ENCODE results near the gene ATL2.

Gene ATL2

DNA sequence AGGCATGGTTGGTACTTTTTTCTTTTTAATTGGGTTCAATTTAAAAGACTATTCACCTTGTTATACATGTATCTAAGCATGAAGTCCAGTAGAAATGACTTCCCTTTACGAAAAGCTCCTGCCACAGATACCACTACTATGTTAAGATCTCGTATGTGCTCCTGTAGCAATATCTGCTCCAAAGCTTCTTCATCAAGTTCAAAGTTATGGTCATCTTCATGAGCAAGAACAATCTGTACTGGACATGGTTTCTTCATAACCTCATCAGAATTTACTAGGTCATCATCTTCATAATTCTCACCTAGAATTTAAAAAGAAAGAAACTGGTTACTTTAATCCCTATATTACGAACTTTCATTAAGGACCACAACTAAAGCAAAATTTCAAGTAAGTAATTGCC is 33.9 kb downstream of the ATL2 start:
- Histone ChIP-seq H3K9ac (ENCODE audit: low read depth, low read length, poor library complexity, severe bottlenecking) (no peak overlapping the region), H3K79me2 (ENCODE audit: insufficient read depth, low read length) (peaks cover 77% of the 10 kb centered on the region), H3K4me3 (ENCODE audit: low read length, poor library complexity, severe bottlenecking) (no peak overlapping the region), H2AFZ (ENCODE audit: low read length) (no peak overlapping the region), H3K36me3 (ENCODE audit: insufficient read depth, low read length) (peaks cover 69% of the 10 kb centered on the region), H3K9me2 (replicated peaks; ENCODE audit: low read depth, low read length) (no peaks in the 10 kb centered on the region), H3K9me3 (ENCODE audit: insufficient read depth, low read depth, low read length) (peaks cover 5% of the 10 kb centered on the region; the same call in 1 of the 2 replicates), H4K20me1 (ENCODE audit: insufficient read depth, low read length, poor library complexity, severe bottlenecking) (peaks cover 38% of the 10 kb centered on the region), H3K4me2 (ENCODE audit: low read depth, low read length, poor library complexity, severe bottlenecking) (no peak overlapping the region), H3K4me1 (ENCODE audit: insufficient read depth, low read length, poor library complexity, severe bottlenecking) (peaks cover 7% of the 10 kb centered on the region), H3K27me3 (ENCODE audit: insufficient read depth, low read length, poor library complexity, severe bottlenecking) (no peaks in the 10 kb centered on the region), H3F3A (ENCODE audit: low read depth) (no peaks in the 10 kb centered on the region)
- TF ChIP-seq, protein P1, sequence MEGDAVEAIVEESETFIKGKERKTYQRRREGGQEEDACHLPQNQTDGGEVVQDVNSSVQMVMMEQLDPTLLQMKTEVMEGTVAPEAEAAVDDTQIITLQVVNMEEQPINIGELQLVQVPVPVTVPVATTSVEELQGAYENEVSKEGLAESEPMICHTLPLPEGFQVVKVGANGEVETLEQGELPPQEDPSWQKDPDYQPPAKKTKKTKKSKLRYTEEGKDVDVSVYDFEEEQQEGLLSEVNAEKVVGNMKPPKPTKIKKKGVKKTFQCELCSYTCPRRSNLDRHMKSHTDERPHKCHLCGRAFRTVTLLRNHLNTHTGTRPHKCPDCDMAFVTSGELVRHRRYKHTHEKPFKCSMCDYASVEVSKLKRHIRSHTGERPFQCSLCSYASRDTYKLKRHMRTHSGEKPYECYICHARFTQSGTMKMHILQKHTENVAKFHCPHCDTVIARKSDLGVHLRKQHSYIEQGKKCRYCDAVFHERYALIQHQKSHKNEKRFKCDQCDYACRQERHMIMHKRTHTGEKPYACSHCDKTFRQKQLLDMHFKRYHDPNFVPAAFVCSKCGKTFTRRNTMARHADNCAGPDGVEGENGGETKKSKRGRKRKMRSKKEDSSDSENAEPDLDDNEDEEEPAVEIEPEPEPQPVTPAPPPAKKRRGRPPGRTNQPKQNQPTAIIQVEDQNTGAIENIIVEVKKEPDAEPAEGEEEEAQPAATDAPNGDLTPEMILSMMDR (conservative IDR thresholded peaks at IDR 0.05; ENCODE audit: low read length): no peak
- TF ChIP-seq EZH2phosphoT487 (IDR thresholded peaks at IDR 0.05; ENCODE audit: borderline replicate concordance): no peak

DNA sequence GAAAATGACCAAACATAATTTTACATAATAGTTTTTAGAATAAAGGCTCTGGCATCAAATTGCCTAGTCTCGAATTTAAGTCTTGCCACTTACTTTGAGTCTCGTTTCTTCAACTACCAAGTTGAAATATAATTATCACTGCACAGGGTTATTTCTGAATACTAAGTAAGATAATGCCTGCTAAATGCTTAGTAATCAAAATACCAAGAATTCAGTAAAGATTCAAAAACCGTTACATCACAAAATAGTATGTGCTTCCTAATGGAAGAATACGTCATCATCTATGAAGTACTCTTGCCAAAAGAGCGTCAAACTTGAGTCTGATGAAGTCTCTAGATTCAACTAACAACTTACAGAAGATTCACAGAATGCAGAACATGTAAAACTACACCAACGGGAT is 40.5 kb downstream of the ATL2 start:
- no peak overlapping the region for H3K4me2 ChIP-seq (ENCODE audit: low read depth, low read length, poor library complexity, severe bottlenecking)
- H3K9me3 ChIP-seq (ENCODE audit: insufficient read depth, low read depth, low read length): no peaks in the 10 kb centered on the region
- no peak overlapping the region for H2AFZ ChIP-seq (ENCODE audit: low read length)
- H3K4me1 ChIP-seq (ENCODE audit: insufficient read depth, low read length, poor library complexity, severe bottlenecking): no peaks in the 10 kb centered on the region
- H3K27me3 ChIP-seq (ENCODE audit: insufficient read depth, low read length, poor library complexity, severe bottlenecking): no peaks in the 10 kb centered on the region
- no peak overlapping the region for H3K9ac ChIP-seq (ENCODE audit: low read depth, low read length, poor library complexity, severe bottlenecking)
- no peak for TF ChIP-seq EZH2phosphoT487 (IDR thresholded peaks at IDR 0.05; ENCODE audit: borderline replicate concordance)
- TF ChIP-seq, protein P1 (conservative IDR thresholded peaks at IDR 0.05; ENCODE audit: low read length): no peak
- no peaks in the 10 kb centered on the region for H3K9me2 ChIP-seq (replicated peaks; ENCODE audit: low read depth, low read length)
- no peaks in the 10 kb centered on the region for H3F3A ChIP-seq (ENCODE audit: low read depth)
- peaks cover 22% of the 10 kb centered on the region; the same call in 1 of the 2 replicates for H3K79me2 ChIP-seq (ENCODE audit: insufficient read depth, low read length)
- H3K4me3 ChIP-seq (ENCODE audit: low read length, poor library complexity, severe bottlenecking): no peak overlapping the region
- H4K20me1 ChIP-seq (ENCODE audit: insufficient read depth, low read length, poor library complexity, severe bottlenecking): peaks cover 3% of the 10 kb centered on the region
- H3K36me3 ChIP-seq (ENCODE audit: insufficient read depth, low read length): peaks cover 71% of the 10 kb centered on the region

DNA sequence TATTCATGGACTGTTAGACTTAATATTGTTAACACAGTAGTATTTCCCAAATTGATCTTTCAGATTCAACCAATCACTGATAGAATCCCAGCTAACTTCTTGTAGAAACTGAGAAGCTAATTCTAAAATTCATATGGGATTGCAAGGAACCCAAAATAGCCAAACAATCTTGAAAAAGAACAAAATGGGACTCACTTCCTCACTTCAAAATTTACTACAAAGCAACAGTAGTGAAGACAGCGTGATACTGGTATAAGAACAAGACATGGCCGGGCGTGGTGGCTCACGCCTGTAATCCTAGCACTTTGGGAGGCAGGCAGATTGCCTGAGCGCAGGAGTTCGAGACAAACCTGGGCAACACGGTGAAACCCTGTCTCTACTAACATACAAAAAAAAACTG is 46.3 kb downstream of the ATL2 start:
- TF ChIP-seq, protein P1 (conservative IDR thresholded peaks at IDR 0.05; ENCODE audit: low read length): no peak
- no peak for TF ChIP-seq EZH2phosphoT487 (IDR thresholded peaks at IDR 0.05; ENCODE audit: borderline replicate concordance)
- H2AFZ ChIP-seq (ENCODE audit: low read length): no peak overlapping the region

More for the DNA sequence above, 46.3 kb downstream of the ATL2 start:
- H3F3A ChIP-seq (ENCODE audit: low read depth): 0 out of 2 replicates have a peak, but pooled peaks cover 3% of the 10 kb centered on the region
- no peak overlapping the region for H3K4me3 ChIP-seq (ENCODE audit: low read length, poor library complexity, severe bottlenecking)
- peaks cover 3% of the 10 kb centered on the region; the same call in 1 of the 2 replicates for H3K9me3 ChIP-seq (ENCODE audit: insufficient read depth, low read depth, low read length)
- H4K20me1 ChIP-seq (ENCODE audit: insufficient read depth, low read length, poor library complexity, severe bottlenecking): peaks cover 17% of the 10 kb centered on the region
- H3K4me2 ChIP-seq (ENCODE audit: low read depth, low read length, poor library complexity, severe bottlenecking): no peak overlapping the region
- H3K9me2 ChIP-seq (replicated peaks; ENCODE audit: low read depth, low read length): no peaks in the 10 kb centered on the region
- H3K9ac ChIP-seq (ENCODE audit: low read depth, low read length, poor library complexity, severe bottlenecking): no peak overlapping the region
- H3K27me3 ChIP-seq (ENCODE audit: insufficient read depth, low read length, poor library complexity, severe bottlenecking): no peaks in the 10 kb centered on the region
- H3K79me2 ChIP-seq (ENCODE audit: insufficient read depth, low read length): peaks cover 36% of the 10 kb centered on the region
- H3K4me1 ChIP-seq (ENCODE audit: insufficient read depth, low read length, poor library complexity, severe bottlenecking): peaks cover 11% of the 10 kb centered on the region
- peaks cover 27% of the 10 kb centered on the region; the same call in 1 of the 2 replicates for H3K36me3 ChIP-seq (ENCODE audit: insufficient read depth, low read length)
